Activated B cell treated with CpG ODN at 0.5 μM for 24 hours (primary cell): ENCODE data around the gene CCKAR. TPM values are rescaled to one million over a fixed set of nuclear protein-coding genes. Genes with fewer than 3 reads are reported as not detected.

Experiments
- ATAC-seq: fragments of 200-7000 bp; cut with Tn5 transposase; one replicate; pipeline ENCODE4 v1.10.0; 2021; ENCODE audit warnings: low read depth, mild to moderate bottlenecking, moderate library complexity
- CTCF ChIA-PET: fragments of 350-600 bp; sonication (Branson Sonifier 250); formaldehyde crosslinking; loops from one replicate; lab custom pipeline; 2021; ENCODE audit warnings: antibody characterized with exemption; lab: Charles Lee
- POLR2A ChIA-PET: fragments of 350-600 bp; sonication (Branson Sonifier 250); formaldehyde crosslinking; loops from one replicate; lab custom pipeline; 2021; ENCODE audit warnings: antibody characterized with exemption; lab: Charles Lee
- DNase-seq: peaks from one replicate; pipeline ENCODE4 v3.0.0; 2022
- H3K27ac Mint-ChIP-seq: one replicate; pipeline ENCODE4 v1.8.0; 2020; ENCODE audit warnings: mixed read lengths
- H3K27me3 Mint-ChIP-seq: one replicate; pipeline ENCODE4 v1.8.0; 2021; ENCODE audit warnings: mixed read lengths
- H3K36me3 Mint-ChIP-seq: one replicate; pipeline ENCODE4 v1.8.0; 2021; ENCODE audit warnings: low read depth, mixed read lengths
- H3K4me1 Mint-ChIP-seq: one replicate; pipeline ENCODE4 v1.8.0; 2021; ENCODE audit warnings: mixed read lengths
- H3K4me3 Mint-ChIP-seq: one replicate; pipeline ENCODE4 v1.8.0; 2020; ENCODE audit warnings: mild to moderate bottlenecking, mixed read lengths
- H3K9me3 Mint-ChIP-seq: one replicate; pipeline ENCODE4 v1.8.0; 2020; ENCODE audit warnings: mixed read lengths
- CTCF ChIP-seq: fragments of 200-600 bp; IDR thresholded peaks from one replicate; pipeline ENCODE4 v1.8.0; 2022; ENCODE audit warnings: antibody characterized with exemption, mild to moderate bottlenecking
- intact Hi-C: fragments of 100-400 bp; cut with micrococcal nuclease; formaldehyde crosslinking; loops from one replicate; pipeline ENCODE4 v1.15.1; 2024
- total RNA-seq: library from RNA; stranded (reverse); gene quantifications from 2 replicates; pipeline ENCODE4 v1.2.3, GENCODE V29; 2022

Gene CCKAR
- total RNA-seq, 1 donor from 2014 or later = not detected

- Mint-ChIP-seq H3K27ac (no peak overlapping the region), H3K4me3 (no peak overlapping the region), H3K27me3 (peaks cover 11% of the 10 kb centered on the region), H3K9me3 (no peaks in the 10 kb centered on the region), H3K36me3 (no peaks in the 10 kb centered on the region), H3K4me1 (no peaks in the 10 kb centered on the region)
- intact Hi-C loops = no loop called here
- no peak for DNase-seq
- no peak for TF ChIP-seq CTCF
- CTCF ChIA-PET = no interaction called here
- ATAC-seq = no peak
- POLR2A ChIA-PET = no interaction called here
Measured at GRCh38 chr4:26525771-26526150, 35.5 kb upstream of the CCKAR start.

GRCh38 chr4:26525136-26525770, 35.0 kb upstream of the CCKAR start:
- H3K9me3 Mint-ChIP-seq = no peaks in the 10 kb centered on the region
- ChIA-PET CTCF (no interaction called here), POLR2A (no interaction called here)
- peaks cover 14% of the 10 kb centered on the region for H3K27me3 Mint-ChIP-seq
- H3K36me3 Mint-ChIP-seq = no peaks in the 10 kb centered on the region
- intact Hi-C loops = no loop called here
- ATAC-seq (no peak), DNase-seq (no peak)
- TF ChIP-seq CTCF = no peak
- H3K27ac Mint-ChIP-seq = no peak overlapping the region
- H3K4me1 Mint-ChIP-seq = no peaks in the 10 kb centered on the region
- no peak overlapping the region for H3K4me3 Mint-ChIP-seq

- no peak overlapping the region for H3K4me3 Mint-ChIP-seq
Measured at GRCh38 chr4:26524011-26524410, 33.7 kb upstream of the CCKAR start.

GRCh38 chr4:26522478-26522877, 32.2 kb upstream of the CCKAR start:
- Mint-ChIP-seq H3K4me1 (no peaks in the 10 kb centered on the region), H3K4me3 (no peak overlapping the region), H3K27me3 (peaks cover 14% of the 10 kb centered on the region), H3K27ac (no peak overlapping the region), H3K36me3 (no peaks in the 10 kb centered on the region), H3K9me3 (no peaks in the 10 kb centered on the region)
- ChIA-PET POLR2A (no interaction called here), CTCF (no interaction called here)
- ATAC-seq (no peak), DNase-seq (no peak)
- TF ChIP-seq CTCF = no peak
- intact Hi-C loops = no loop called here

More at GRCh38 chr4:26524011-26524410, 33.7 kb upstream of the CCKAR start:
- intact Hi-C loops = no loop called here
- no peak for TF ChIP-seq CTCF
- no peaks in the 10 kb centered on the region for H3K9me3 Mint-ChIP-seq
- no peaks in the 10 kb centered on the region for H3K36me3 Mint-ChIP-seq
- H3K27me3 Mint-ChIP-seq = peaks cover 14% of the 10 kb centered on the region
- no peak overlapping the region for H3K27ac Mint-ChIP-seq
- POLR2A ChIA-PET = no interaction called here
- no peaks in the 10 kb centered on the region for H3K4me1 Mint-ChIP-seq
- DNase-seq (no peak), ATAC-seq (no peak)
- CTCF ChIA-PET = no interaction called here

GRCh38 chr4:26520728-26521450, 30.6 kb upstream of the CCKAR start:
- H3K27ac Mint-ChIP-seq = no peak overlapping the region
- H3K4me3 Mint-ChIP-seq = no peak overlapping the region
- no peak for TF ChIP-seq CTCF
- H3K4me1 Mint-ChIP-seq = no peaks in the 10 kb centered on the region
- intact Hi-C loops = no loop called here
- ChIA-PET CTCF (no interaction called here), POLR2A (no interaction called here)
- ATAC-seq (no peak), DNase-seq (no peak)
- H3K27me3 Mint-ChIP-seq = peaks cover 14% of the 10 kb centered on the region
- no peaks in the 10 kb centered on the region for H3K9me3 Mint-ChIP-seq
- no peaks in the 10 kb centered on the region for H3K36me3 Mint-ChIP-seq
